HG02571 (cell line): ENCODE measurements around the gene ZSWIM5.
"Not testable (repeated sequence)": the region's sequence is repeated elsewhere in the genome, so short reads cannot be mapped to it uniquely, and the experiment has no call there.

Source experiments
- ATAC-seq: cut with Tn5 transposase; IDR thresholded peaks from one replicate; pipeline ENCODE4 v1.9.1; 2021; ENCODE audit warnings: mild to moderate bottlenecking, moderate library complexity; ENCODE audit not compliant: unreplicated experiment

The ZSWIM5 gene

GRCh38 chr1:45097944-45098343, 108.5 kb downstream of the ZSWIM5 start:
- ATAC-seq = no peak

GRCh38 chr1:45097079-45097478, 109.3 kb downstream of the ZSWIM5 start:
- no peak for ATAC-seq

GRCh38 chr1:45095450-45095849, 111.0 kb downstream of the ZSWIM5 start:
- no peak for ATAC-seq

- not testable (repeated sequence) for ATAC-seq
These were observed 112.0 kb downstream of the ZSWIM5 start for GRCh38 chr1:45094371-45094770.

GRCh38 chr1:45093334-45093733, 113.1 kb downstream of the ZSWIM5 start:
- ATAC-seq = no peak

GRCh38 chr1:45089711-45090110, 116.7 kb downstream of the ZSWIM5 start:
- ATAC-seq = no peak

- no peak for ATAC-seq
These were observed 121.8 kb downstream of the ZSWIM5 start for GRCh38 chr1:45084562-45084961.

GRCh38 chr1:45079533-45079932, 126.9 kb downstream of the ZSWIM5 start:
- no peak for ATAC-seq

GRCh38 chr1:45076959-45077358, 129.4 kb downstream of the ZSWIM5 start:
- not testable (repeated sequence) for ATAC-seq

GRCh38 chr1:45071567-45071966, 134.8 kb downstream of the ZSWIM5 start:
- no peak for ATAC-seq

- no peak for ATAC-seq
These were observed 138.6 kb downstream of the ZSWIM5 start for GRCh38 chr1:45067806-45068205.

GRCh38 chr1:45065083-45065482, 141.3 kb downstream of the ZSWIM5 start:
- ATAC-seq = no peak

- ATAC-seq = not testable (repeated sequence)
These were observed 143.9 kb downstream of the ZSWIM5 start for GRCh38 chr1:45062463-45062862.

- no peak for ATAC-seq
These were observed 146.6 kb downstream of the ZSWIM5 start for GRCh38 chr1:45059829-45060228.

- no peak for ATAC-seq
These were observed 148.9 kb downstream of the ZSWIM5 start for GRCh38 chr1:45057542-45057941.

- no peak for ATAC-seq
These were observed 155.2 kb downstream of the ZSWIM5 start for GRCh38 chr1:45051005-45051772.

- no peak for ATAC-seq
These were observed 159.4 kb downstream of the ZSWIM5 start for GRCh38 chr1:45047032-45047431.

- no peak for ATAC-seq
These were observed 161.5 kb downstream of the ZSWIM5 start for GRCh38 chr1:45044916-45045315.

GRCh38 chr1:45043094-45043493, 163.3 kb downstream of the ZSWIM5 start:
- ATAC-seq = no peak

- ATAC-seq = no peak
These were observed 166.1 kb downstream of the ZSWIM5 start for GRCh38 chr1:45040297-45040696.

- no peak for ATAC-seq
These were observed 167.6 kb downstream of the ZSWIM5 start for GRCh38 chr1:45038661-45039364.

GRCh38 chr1:45038240-45038639, 168.2 kb downstream of the ZSWIM5 start:
- ATAC-seq = no peak
